GM18505 (cell line): ENCODE measurements around the gene SEMA4D.

Experiments used
- ATAC-seq: cut with Tn5 transposase; IDR thresholded peaks from one replicate; pipeline ENCODE4 v1.9.1; 2021; ENCODE audit not compliant: unreplicated experiment
- POLR2A ChIP-seq: IDR thresholded peaks from 4 replicates; pipeline ENCODE4 v1.6.1; 2011; ENCODE audit warnings: borderline replicate concordance; ENCODE audit not compliant: insufficient read depth, insufficient read length; ENCODE audit errors: extremely low read depth

Gene SEMA4D

GRCh38 chr9:89522959-89523285 lies 25.0 kb upstream of the SEMA4D start:
- TF ChIP-seq POLR2A: no peak
- ATAC-seq: peak; percentile 5

GRCh38 chr9:89522261-89522958 lies 24.5 kb upstream of the SEMA4D start:
- ATAC-seq: peak; percentile 89
- TF ChIP-seq POLR2A: peak; percentile 44

DNA sequence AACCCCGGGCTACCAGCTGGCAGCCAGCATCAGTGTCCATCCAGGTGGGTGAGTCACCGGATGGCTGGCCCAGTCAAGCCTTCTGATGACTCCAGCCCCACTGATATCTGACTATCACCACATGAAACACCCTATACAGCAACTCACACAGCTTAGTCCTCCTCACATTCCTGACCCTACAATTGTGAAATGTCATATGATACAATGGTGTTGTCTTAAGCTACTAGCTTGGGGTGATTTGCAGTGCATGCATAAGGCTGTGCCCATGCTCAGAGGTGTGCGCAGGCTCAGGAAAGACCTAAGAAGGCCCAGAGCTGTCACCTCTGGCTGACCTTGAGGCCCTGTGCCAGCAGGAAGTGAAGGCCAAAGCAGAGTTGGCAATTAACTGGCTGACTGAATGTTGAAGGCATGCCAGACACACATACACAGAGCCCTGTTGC lies 21.5 kb upstream of the SEMA4D start:
- ATAC-seq: no peak
- TF ChIP-seq POLR2A: no peak

DNA sequence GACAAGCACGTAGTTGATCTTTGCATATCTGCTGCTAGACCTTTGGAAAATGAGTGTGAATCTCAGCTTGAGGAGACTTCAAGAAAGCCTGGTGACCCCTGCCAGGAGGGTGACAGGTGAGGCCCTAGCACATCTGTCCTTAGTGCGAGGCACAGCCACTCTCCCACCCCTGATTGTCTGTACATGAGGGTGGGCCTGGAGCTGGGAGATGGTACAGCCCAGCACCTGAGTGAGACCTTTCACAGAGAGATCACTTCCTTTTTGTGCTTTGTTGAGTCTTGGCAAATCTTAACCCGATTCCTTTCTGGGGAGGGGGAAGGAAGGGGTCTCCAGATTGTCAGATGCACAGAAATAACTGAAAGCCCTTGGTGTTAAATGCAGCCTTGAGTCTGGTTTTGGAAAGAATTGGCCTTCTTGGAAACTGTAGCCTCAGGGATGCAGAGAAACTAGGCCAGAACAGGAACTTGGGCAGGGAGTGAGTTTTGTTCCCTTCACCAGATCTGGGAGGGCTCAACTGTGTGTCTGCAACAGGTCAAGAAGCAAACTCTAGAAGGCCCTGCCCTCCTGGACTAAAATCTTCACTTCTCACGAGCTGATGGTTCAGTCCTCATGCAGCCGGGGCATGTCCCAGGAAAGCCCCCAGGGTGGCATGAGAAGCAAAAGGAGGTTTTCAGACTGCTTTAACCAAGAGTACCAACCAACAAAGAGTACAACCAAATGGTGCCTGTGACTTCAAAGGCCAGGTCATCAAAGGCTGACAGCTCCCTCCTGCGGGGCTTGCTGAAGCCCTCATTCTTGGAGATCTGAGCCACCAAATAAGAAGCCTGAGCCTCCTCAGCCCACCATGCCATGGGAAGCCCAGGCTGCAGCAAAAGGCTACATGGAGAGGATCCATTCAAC lies 20.8 kb upstream of the SEMA4D start:
- TF ChIP-seq POLR2A: no peak
- no peak for ATAC-seq

GRCh38 chr9:89515416-89515815 lies 17.5 kb upstream of the SEMA4D start:
- TF ChIP-seq POLR2A: no peak
- ATAC-seq: no peak

- ATAC-seq: no peak
- TF ChIP-seq POLR2A: no peak
Measured at GRCh38 chr9:89514956-89515355, 17.0 kb upstream of the SEMA4D start.

DNA sequence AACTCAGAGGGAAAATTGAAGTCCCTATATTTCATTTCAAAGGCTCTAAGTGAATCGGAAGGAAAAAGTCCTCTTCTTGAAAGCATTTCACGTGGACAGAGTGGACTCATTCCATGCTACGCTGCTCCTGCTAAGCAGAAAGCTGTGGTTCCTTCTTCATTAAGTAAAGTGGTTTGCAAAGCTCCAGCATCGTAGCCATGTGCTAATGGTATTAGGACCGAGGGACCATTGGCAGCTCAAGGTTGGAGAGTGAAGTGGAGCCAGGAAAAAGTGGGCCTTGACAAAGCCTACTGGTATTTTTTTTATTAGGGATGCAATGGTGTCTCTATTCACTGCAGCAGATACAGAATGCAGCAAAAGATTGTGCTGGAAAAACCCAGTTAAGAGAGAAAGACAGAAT lies 16.4 kb upstream of the SEMA4D start:
- ATAC-seq: no peak

GRCh38 chr9:89513837-89514236 lies 15.9 kb upstream of the SEMA4D start:
- no peak for ATAC-seq
- no peak for TF ChIP-seq POLR2A

More for the DNA sequence above, 16.4 kb upstream of the SEMA4D start:
- TF ChIP-seq POLR2A: no peak

DNA sequence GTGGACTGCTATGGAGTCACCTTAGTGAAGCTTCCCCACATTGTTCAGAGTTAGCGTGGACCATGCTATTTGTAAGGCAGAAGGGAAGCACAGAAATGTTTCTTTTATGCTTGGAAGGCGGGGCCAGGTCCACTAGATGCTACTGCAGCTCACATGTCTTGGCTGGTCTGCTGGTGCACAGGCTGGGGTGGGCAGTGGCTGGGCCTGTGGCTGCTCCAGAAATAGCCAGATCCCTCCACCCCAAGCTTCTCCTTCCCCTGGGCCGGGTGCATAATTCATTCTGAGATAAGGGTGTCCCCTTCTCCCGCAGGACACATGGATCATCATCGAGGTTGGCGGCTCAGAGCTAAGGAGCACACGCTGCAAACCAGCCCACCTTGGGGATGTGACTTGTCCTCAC lies 14.5 kb upstream of the SEMA4D start:
- ATAC-seq: no peak
- no peak for TF ChIP-seq POLR2A

DNA sequence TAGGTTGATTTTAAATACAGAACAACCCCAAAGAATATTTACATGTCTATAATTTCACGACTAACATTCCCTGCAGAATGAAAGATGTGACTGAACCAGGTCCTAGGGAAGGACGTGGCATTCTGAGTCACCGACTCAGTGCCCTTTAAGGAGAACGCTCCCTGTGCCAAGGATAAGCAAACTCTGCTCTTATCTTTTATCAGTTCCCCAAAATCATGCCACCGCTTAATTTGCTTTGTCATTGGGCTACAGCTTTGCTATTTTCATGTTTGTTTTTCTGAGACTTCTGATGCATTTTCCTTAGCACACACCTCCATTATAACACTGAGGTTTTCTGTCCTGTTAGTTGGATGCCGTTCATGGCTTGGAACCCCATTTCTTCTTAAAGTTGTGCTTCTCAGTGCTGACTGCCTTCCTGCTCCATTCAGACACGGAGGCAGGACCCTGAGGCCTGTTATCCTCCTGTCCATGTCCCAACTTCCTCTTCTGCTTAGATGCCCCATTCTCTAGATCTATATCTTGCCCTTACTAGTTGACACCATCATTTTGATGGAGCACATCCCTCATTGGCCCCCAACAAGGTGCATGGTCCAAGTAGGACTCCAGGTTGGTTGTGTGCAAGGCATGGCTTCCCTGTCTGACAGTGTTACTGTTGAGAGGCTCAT lies 11.2 kb upstream of the SEMA4D start:
- TF ChIP-seq POLR2A: no peak
- ATAC-seq: no peak

- no peak for TF ChIP-seq POLR2A
- no peak for ATAC-seq
Measured at GRCh38 chr9:89505911-89506310, 8.0 kb upstream of the SEMA4D start.

DNA sequence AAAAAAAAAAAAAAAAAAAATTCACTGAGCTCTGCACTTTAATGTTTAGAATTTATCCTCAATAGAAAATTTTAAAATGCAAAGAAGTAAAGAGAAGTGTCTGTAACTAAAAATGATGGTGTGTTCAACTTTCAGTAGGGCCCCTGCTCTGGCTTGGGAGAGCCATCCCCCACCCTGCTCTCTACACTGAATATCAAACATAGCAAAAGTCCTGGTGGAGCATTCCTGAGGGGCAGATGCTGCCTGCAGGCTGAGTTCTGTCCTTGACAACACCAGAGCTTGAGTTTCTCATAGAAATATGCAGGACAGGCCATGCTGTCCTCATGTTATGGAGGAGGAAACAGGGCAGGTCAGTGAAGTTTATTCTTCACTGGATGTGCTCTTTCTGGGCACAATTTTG lies 7.1 kb upstream of the SEMA4D start:
- TF ChIP-seq POLR2A: no peak
- ATAC-seq: no peak

GRCh38 chr9:89502671-89503070 lies 4.8 kb upstream of the SEMA4D start:
- ATAC-seq: no peak
- no peak for TF ChIP-seq POLR2A

GRCh38 chr9:89502038-89502601 lies 4.2 kb upstream of the SEMA4D start:
- ATAC-seq: no peak
- TF ChIP-seq POLR2A: no peak

GRCh38 chr9:89501311-89501898 lies 3.5 kb upstream of the SEMA4D start:
- TF ChIP-seq POLR2A: no peak

More at GRCh38 chr9:89501311-89501898, 3.5 kb upstream of the SEMA4D start:
- ATAC-seq: no peak
